HepG2 (cell line): ENCODE data around the gene LRP5. TPM values are rescaled to one million over a fixed set of nuclear protein-coding genes. Genes with fewer than 3 reads are reported as not detected.

Experiments
- CBX5 ChIP-seq: sonication (generic); formaldehyde crosslinking; IDR thresholded peaks from 2 replicates; pipeline ENCODE4 v1.4.0; 2020; ENCODE audit warnings: missing genetic modification reagents, borderline replicate concordance
- ELF3 ChIP-seq: IDR thresholded peaks from 2 replicates; pipeline ENCODE4 v1.6.1; 2016; ENCODE audit warnings: missing genetic modification reagents, missing compliant biosample characterization
- ETV5 ChIP-seq: IDR thresholded peaks from 2 replicates; pipeline ENCODE4 v1.6.1; 2018; ENCODE audit warnings: missing biosample characterization, missing genetic modification reagents, inconsistent platforms, borderline replicate concordance
- FIP1L1 ChIP-seq: fragments of 200-400 bp; formaldehyde crosslinking; IDR thresholded peaks from 2 replicates; pipeline ENCODE4 v1.6.1; 2018; ENCODE audit warnings: low read depth, mild to moderate bottlenecking, low read length, moderate library complexity, borderline replicate concordance; ENCODE audit not compliant: insufficient read depth
- FOXK1 ChIP-seq: sonication (generic); formaldehyde crosslinking; IDR thresholded peaks from 2 replicates; pipeline ENCODE4 v1.4.0; 2020; ENCODE audit warnings: low read depth, missing genetic modification reagents, borderline replicate concordance
- GABPA ChIP-seq, 2 experiments: IDR thresholded peaks; 2 replicates each; pipeline ENCODE4 v1.6.1; 2011 to 2016; ENCODE audit warnings: low read depth in 2 of 2, low read length in 1 of 2, missing biosample characterization in 1 of 2, missing genetic modification characterization in 1 of 2
- HNRNPH1 ChIP-seq: fragments of 200-400 bp; formaldehyde crosslinking; optimal IDR thresholded peaks from 2 replicates; pipeline ENCODE3; 2017; ENCODE audit warnings: mild to moderate bottlenecking, low read depth, low read length
- POLR2A ChIP-seq, 2 experiments: IDR thresholded peaks; 2 replicates each; pipeline ENCODE4 v1.6.1; 2011; ENCODE audit warnings: low read depth in 2 of 2, low read length in 2 of 2, mild to moderate bottlenecking in 1 of 2, moderate library complexity in 1 of 2; ENCODE audit not compliant: insufficient read depth in 1 of 2
- RAD21 ChIP-seq: fragments of 450-650 bp; formaldehyde crosslinking; IDR thresholded peaks from 2 replicates; pipeline ENCODE4 v1.5.0; 2020; ENCODE audit warnings: mild to moderate bottlenecking
- TEAD2 ChIP-seq: sonication (generic); formaldehyde crosslinking; IDR thresholded peaks from 2 replicates; pipeline ENCODE4 v1.9.0; 2021; ENCODE audit warnings: missing genetic modification reagents
- ZBTB42 ChIP-seq: sonication (generic); formaldehyde crosslinking; IDR thresholded peaks from 2 replicates; pipeline ENCODE4 v1.5.0; 2020; ENCODE audit warnings: mild to moderate bottlenecking, missing genetic modification reagents
- ZKSCAN5 ChIP-seq: sonication (generic); formaldehyde crosslinking; IDR thresholded peaks from 2 replicates; pipeline ENCODE4 v1.5.1; 2020; ENCODE audit warnings: mild to moderate bottlenecking, missing genetic modification reagents
- ZNF33B ChIP-seq: sonication (generic); formaldehyde crosslinking; IDR thresholded peaks from 2 replicates; pipeline ENCODE4 v1.5.1; 2020; ENCODE audit warnings: mild to moderate bottlenecking, missing genetic modification reagents
- ZNF501 ChIP-seq: sonication (generic); formaldehyde crosslinking; IDR thresholded peaks from 2 replicates; pipeline ENCODE4 v1.5.1; 2020; ENCODE audit warnings: mild to moderate bottlenecking, moderate library complexity, missing genetic modification reagents
- ZNF562 ChIP-seq: sonication (generic); formaldehyde crosslinking; IDR thresholded peaks from 2 replicates; pipeline ENCODE4 v1.8.0; 2022; ENCODE audit warnings: missing genetic modification reagents, borderline replicate concordance
- ZNF652 ChIP-seq: IDR thresholded peaks from 2 replicates; pipeline ENCODE4 v1.6.1; 2016; ENCODE audit warnings: low read depth, borderline replicate concordance
- ZNF709 ChIP-seq: sonication (generic); formaldehyde crosslinking; IDR thresholded peaks from 2 replicates; pipeline ENCODE4 v1.5.0; 2020; ENCODE audit warnings: mild to moderate bottlenecking, missing genetic modification reagents
- ZNF772 ChIP-seq: sonication (generic); formaldehyde crosslinking; IDR thresholded peaks from 2 replicates; pipeline ENCODE4 v1.5.0; 2020; ENCODE audit warnings: mild to moderate bottlenecking, missing genetic modification reagents
- ZSCAN20 ChIP-seq: sonication (generic); formaldehyde crosslinking; IDR thresholded peaks from 2 replicates; pipeline ENCODE4 v1.4.0; 2020; ENCODE audit warnings: missing genetic modification reagents, mild to moderate bottlenecking, borderline replicate concordance
- polyA plus RNA-seq, 8 experiments: library from polyadenylated mRNA; depleted of rRNA in 3 of 8; stranded (reverse) in 7 of 8; unstranded in 1 of 8; fragments of >200 nt; fragmentation: Illumina TruSeq in 4 of 8; extraction: Trizol in 4 of 8; gene quantifications; 2 replicates each; pipeline versions ENCODE4 v1.2.1 to v1.2.3, GENCODE V29; 2011 to 2016; ENCODE audit warnings: low read depth in 4 of 8, missing spikeins in 1 of 8, mixed read lengths in 1 of 8; ENCODE audit not compliant: insufficient read depth in 1 of 8
- total RNA-seq, 5 experiments: library from RNA; depleted of rRNA; stranded (reverse); fragments of >200 nt; fragmentation: Illumina TruSeq; extraction: Trizol; gene quantifications; 2 replicates each; pipeline ENCODE4 v1.2.3, GENCODE V29; 2016; ENCODE audit warnings: low read depth in 1 of 5
- TF ChIP-seq, protein P1 (sequence below): sonication (generic); formaldehyde crosslinking; IDR thresholded peaks from 2 replicates; pipeline ENCODE4 v1.9.0; 2021; ENCODE audit warnings: missing genetic modification reagents, borderline replicate concordance
- TF ChIP-seq, protein P2 (sequence below): sonication (generic); formaldehyde crosslinking; IDR thresholded peaks from 2 replicates; pipeline ENCODE4 v1.4.0; 2020; ENCODE audit warnings: missing genetic modification reagents, low read depth, mild to moderate bottlenecking, borderline replicate concordance
- TF ChIP-seq, protein P3 (sequence below): sonication (generic); formaldehyde crosslinking; IDR thresholded peaks from 2 replicates; pipeline ENCODE4 v1.8.0; 2022; ENCODE audit warnings: mild to moderate bottlenecking, missing genetic modification reagents

LRP5 gene
- total and polyA plus RNA-seq, 2 of the 13 experiments (the other 11 are each of a cell fraction or from before 2014, with no cell fraction given), result 40.4 to 64.0 TPM

DNA sequence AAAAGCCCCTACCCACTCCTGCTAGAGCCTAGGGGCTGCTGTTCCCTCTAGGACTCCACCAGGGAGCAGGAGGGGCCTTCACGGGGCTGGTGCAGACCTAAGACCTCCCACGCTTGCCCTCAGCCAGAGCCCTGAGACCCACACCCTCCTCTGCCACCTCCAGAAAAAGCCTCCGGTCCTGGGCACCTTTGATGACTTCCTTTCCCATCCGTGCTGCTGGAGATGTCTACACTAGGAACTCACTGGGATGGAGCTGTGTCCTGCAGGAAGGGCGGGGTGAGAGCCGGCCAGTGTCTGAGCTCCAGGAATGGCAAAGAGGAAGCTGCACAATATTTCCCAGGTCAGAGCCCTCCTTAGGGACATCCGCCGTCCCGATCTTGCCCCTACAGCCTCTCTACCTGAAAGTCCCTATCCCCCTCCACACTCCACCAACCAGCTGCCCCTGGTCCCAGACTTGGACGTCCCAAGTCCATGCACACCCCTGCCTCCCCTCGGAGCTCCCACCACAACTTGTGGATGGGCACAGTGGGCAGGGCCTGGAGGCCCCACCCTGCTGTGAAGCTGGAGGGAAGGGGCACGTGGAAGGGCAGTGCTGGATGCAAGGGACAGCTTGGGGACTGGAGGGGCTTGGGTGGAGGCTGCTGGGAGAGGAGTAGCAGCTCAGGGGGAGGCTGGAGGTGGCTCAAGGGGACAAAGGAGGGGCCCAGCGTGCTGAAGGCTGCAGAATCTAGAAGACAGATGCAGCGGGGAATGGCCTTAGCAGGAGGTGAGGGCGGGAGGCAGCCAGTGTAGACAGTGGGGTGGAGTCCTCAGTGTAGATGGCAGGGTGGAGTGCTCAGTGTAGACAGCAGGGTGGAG is 13.5 kb upstream of the LRP5 start (continued):
- TF ChIP-seq, protein P1, sequence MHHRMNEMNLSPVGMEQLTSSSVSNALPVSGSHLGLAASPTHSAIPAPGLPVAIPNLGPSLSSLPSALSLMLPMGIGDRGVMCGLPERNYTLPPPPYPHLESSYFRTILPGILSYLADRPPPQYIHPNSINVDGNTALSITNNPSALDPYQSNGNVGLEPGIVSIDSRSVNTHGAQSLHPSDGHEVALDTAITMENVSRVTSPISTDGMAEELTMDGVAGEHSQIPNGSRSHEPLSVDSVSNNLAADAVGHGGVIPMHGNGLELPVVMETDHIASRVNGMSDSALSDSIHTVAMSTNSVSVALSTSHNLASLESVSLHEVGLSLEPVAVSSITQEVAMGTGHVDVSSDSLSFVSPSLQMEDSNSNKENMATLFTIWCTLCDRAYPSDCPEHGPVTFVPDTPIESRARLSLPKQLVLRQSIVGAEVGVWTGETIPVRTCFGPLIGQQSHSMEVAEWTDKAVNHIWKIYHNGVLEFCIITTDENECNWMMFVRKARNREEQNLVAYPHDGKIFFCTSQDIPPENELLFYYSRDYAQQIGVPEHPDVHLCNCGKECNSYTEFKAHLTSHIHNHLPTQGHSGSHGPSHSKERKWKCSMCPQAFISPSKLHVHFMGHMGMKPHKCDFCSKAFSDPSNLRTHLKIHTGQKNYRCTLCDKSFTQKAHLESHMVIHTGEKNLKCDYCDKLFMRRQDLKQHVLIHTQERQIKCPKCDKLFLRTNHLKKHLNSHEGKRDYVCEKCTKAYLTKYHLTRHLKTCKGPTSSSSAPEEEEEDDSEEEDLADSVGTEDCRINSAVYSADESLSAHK, result 0 out of 2 replicates have a peak, but pooled peaks have one; percentile 36
- peak in 1 of 2 experiments; percentile 61; a peak in 2 of 4 replicates for TF ChIP-seq POLR2A (IDR thresholded peaks at IDR 0.05; ENCODE audit: insufficient read depth in 1 of 2, low read depth in 2 of 2, low read length in 2 of 2)
- no peak; the same call in 1 of the 2 replicates for TF ChIP-seq RAD21 (CRISPR knock-in tag)
- peak; percentile 60; the same call in 1 of the 2 replicates for TF ChIP-seq ZKSCAN5 (CRISPR knock-in tag)
- 0 out of 2 replicates have a peak, but pooled peaks have one; percentile 39 for TF ChIP-seq FIP1L1
- TF ChIP-seq GABPA (IDR thresholded peaks at IDR 0.05; ENCODE audit: low read depth, low read length), result peak; percentile 22; the same call in 1 of the 2 replicates
- 0 out of 2 replicates have a peak, but pooled peaks have one; percentile 8 for TF ChIP-seq GABPA (CRISPR knock-in tag; IDR thresholded peaks at IDR 0.05; ENCODE audit: low read depth)
- TF ChIP-seq ETV5 (CRISPR knock-in tag), result peak; percentile 37
- TF ChIP-seq CBX5 (CRISPR knock-in tag), result 0 out of 2 replicates have a peak, but pooled peaks have one; percentile 27
- TF ChIP-seq ZSCAN20 (CRISPR knock-in tag), result peak; percentile 73; the same call in 1 of the 2 replicates
- peak; percentile 77 for TF ChIP-seq HNRNPH1
- TF ChIP-seq ZBTB42 (CRISPR knock-in tag), result 0 out of 2 replicates have a peak, but pooled peaks have one; percentile 6
- TF ChIP-seq TEAD2 (CRISPR knock-in tag), result no peak
- peak; percentile 28; the same call in 1 of the 2 replicates for TF ChIP-seq ZNF33B (CRISPR knock-in tag)
- TF ChIP-seq ELF3 (CRISPR knock-in tag), result peak; percentile 38; the same call in 1 of the 2 replicates
- TF ChIP-seq ZNF709, result peak; percentile 15
- TF ChIP-seq ZNF562 (CRISPR knock-in tag), result no peak
- TF ChIP-seq ZNF772 (CRISPR knock-in tag), result peak; percentile 78; the same call in 1 of the 2 replicates
- TF ChIP-seq ZNF501 (CRISPR knock-in tag), result no peak
- 0 out of 2 replicates have a peak, but pooled peaks have one; percentile 6 for TF ChIP-seq FOXK1 (CRISPR knock-in tag)
- TF ChIP-seq, protein P2, sequence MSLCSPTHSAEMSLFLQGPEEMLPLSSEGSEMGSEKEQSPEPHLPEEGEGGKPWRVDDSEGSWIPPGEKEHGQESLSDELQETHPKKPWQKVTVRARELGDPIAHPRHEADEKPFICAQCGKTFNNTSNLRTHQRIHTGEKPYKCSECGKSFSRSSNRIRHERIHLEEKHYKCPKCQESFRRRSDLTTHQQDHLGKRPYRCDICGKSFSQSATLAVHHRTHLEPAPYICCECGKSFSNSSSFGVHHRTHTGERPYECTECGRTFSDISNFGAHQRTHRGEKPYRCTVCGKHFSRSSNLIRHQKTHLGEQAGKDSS (CRISPR knock-in tag), result peak; percentile 71; the same call in 1 of the 2 replicates
- TF ChIP-seq, protein P3, sequence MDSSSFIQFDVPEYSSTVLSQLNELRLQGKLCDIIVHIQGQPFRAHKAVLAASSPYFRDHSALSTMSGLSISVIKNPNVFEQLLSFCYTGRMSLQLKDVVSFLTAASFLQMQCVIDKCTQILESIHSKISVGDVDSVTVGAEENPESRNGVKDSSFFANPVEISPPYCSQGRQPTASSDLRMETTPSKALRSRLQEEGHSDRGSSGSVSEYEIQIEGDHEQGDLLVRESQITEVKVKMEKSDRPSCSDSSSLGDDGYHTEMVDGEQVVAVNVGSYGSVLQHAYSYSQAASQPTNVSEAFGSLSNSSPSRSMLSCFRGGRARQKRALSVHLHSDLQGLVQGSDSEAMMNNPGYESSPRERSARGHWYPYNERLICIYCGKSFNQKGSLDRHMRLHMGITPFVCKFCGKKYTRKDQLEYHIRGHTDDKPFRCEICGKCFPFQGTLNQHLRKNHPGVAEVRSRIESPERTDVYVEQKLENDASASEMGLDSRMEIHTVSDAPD (CRISPR knock-in tag), result no peak
- peak; percentile 28; the same call in 1 of the 2 replicates for TF ChIP-seq ZNF652 (CRISPR knock-in tag)
